Endothelial cell of umbilical vein (primary cell): Measurements from ENCODE around the gene C22orf42. TPM values are rescaled to one million over a fixed set of nuclear protein-coding genes. Genes with fewer than 3 reads are reported as not detected.
A peak's percentile ranks its signal among the peaks of the same experiment; 100 is the strongest.

Experiments used
- BruUV-seq: library from RNA; stranded (reverse); fragments of 400-500 nt; replicated peaks from 2 replicates; lab custom pipeline; 2021; lab: Mats Ljungman, UMichigan
- CTCF ChIA-PET: fragments of 300-600, 350-600 bp; sonication (Branson Sonifier 250); formaldehyde crosslinking; loops from one replicate; lab custom pipeline; 2021; ENCODE audit warnings: antibody characterized with exemption, inconsistent platforms; lab: Charles Lee
- POLR2A ChIA-PET: fragments of 300-600, 350-600 bp; sonication (Branson Sonifier 250); formaldehyde crosslinking; loops from one replicate; lab custom pipeline; 2021; ENCODE audit warnings: antibody characterized with exemption, inconsistent platforms; lab: Charles Lee
- DNase-seq: peaks from one replicate; pipeline ENCODE4 v3.0.0-alpha.2; 2011; ENCODE audit warnings: low read depth, low spot score
- FAIRE-seq: peaks from 2 replicates; lab custom pipeline; 2011; peaks lifted over from hg19 to GRCh38; lab: Jason Lieb, UNC
- H2AFZ ChIP-seq: 2 replicates; pipeline ENCODE4 v1.6.0; 2012; ENCODE audit warnings: low read depth, low read length, control low read depth, inconsistent platforms
- H3K27ac ChIP-seq: 2 replicates; pipeline ENCODE4 v1.5.1; 2011; ENCODE audit warnings: low read depth, mild to moderate bottlenecking, control low read depth, low read length, moderate library complexity; ENCODE audit not compliant: insufficient read depth
- H3K27me3 ChIP-seq, 2 experiments: 2 replicates each; pipeline versions ENCODE4 v1.6.0 to v1.6.1; 2011; ENCODE audit warnings: low read length in 2 of 2, mixed read lengths in 1 of 2; ENCODE audit not compliant: control insufficient read depth in 2 of 2, insufficient read depth in 2 of 2
- H3K36me3 ChIP-seq, 2 experiments: 2 replicates in 1 of 2; 3 replicates in 1 of 2; pipeline ENCODE4 v1.5.1; 2011; ENCODE audit warnings: low read length in 2 of 2, mild to moderate bottlenecking in 1 of 2, moderate library complexity in 1 of 2; ENCODE audit not compliant: control insufficient read depth in 2 of 2, insufficient read depth in 2 of 2; ENCODE audit errors: extremely low read depth in 1 of 2
- H3K4me1 ChIP-seq: 3 replicates; pipeline ENCODE4 v1.5.1; 2011; ENCODE audit warnings: mild to moderate bottlenecking, low read length; ENCODE audit not compliant: control insufficient read depth, insufficient read depth; ENCODE audit errors: extremely low read depth
- H3K4me2 ChIP-seq: 2 replicates; pipeline ENCODE4 v1.6.1; 2011; ENCODE audit warnings: low read length, control low read depth, mixed read lengths; ENCODE audit not compliant: insufficient read depth
- H3K4me3 ChIP-seq, 3 experiments: fragments of 200-600 bp in 1 of 3; sonication (generic), shearing (Covaris generic) in 1 of 3; replicated peaks in 1 of 3; 2 replicates each; pipeline ENCODE4 v1.5.1; 2011 to 2016; ENCODE audit warnings: control low read depth in 3 of 3, low read length in 3 of 3, mild to moderate bottlenecking in 2 of 3, inconsistent platforms in 1 of 3, low read depth in 1 of 3, moderate library complexity in 1 of 3; ENCODE audit not compliant: insufficient read depth in 1 of 3
- H3K79me2 ChIP-seq: 2 replicates; pipeline ENCODE4 v1.6.0; 2012; ENCODE audit warnings: low read length, inconsistent platforms; ENCODE audit not compliant: control insufficient read depth, insufficient read depth
- H3K9ac ChIP-seq: replicated peaks from 2 replicates; pipeline ENCODE3; 2011; ENCODE audit warnings: low read length, control low read depth; ENCODE audit not compliant: insufficient read depth; ENCODE audit errors: extremely low read depth
- H3K9me1 ChIP-seq: replicated peaks from 3 replicates; pipeline ENCODE4 v1.6.0; 2011; ENCODE audit warnings: mild to moderate bottlenecking, low read length; ENCODE audit not compliant: control insufficient read depth, insufficient read depth; ENCODE audit errors: extremely low read depth
- H3K9me3 ChIP-seq: replicated peaks from 2 replicates; pipeline ENCODE4 v1.5.1; 2012; ENCODE audit warnings: low read length, inconsistent platforms; ENCODE audit not compliant: control insufficient read depth, insufficient read depth
- H4K20me1 ChIP-seq: replicated peaks from 2 replicates; pipeline ENCODE3; 2011; ENCODE audit warnings: mild to moderate bottlenecking, low read length; ENCODE audit not compliant: control insufficient read depth, insufficient read depth; ENCODE audit errors: extremely low read depth
- CTCF ChIP-seq, 2 donors: IDR thresholded peaks; 1 replicate in 1 of 2; 2 replicates in 1 of 2; pipeline ENCODE4 v1.5.1; 2011; ENCODE audit warnings: low read length in 2 of 2, mild to moderate bottlenecking in 2 of 2, moderate library complexity in 2 of 2, control low read depth in 1 of 2, inconsistent platforms in 1 of 2, low read depth in 1 of 2; ENCODE audit not compliant: insufficient read depth in 1 of 2; ENCODE audit errors: extremely low read depth in 1 of 2
- EZH2 ChIP-seq: IDR thresholded peaks from 2 replicates; pipeline ENCODE4 v1.6.1; 2012; ENCODE audit warnings: borderline replicate concordance, low read depth, mild to moderate bottlenecking, moderate library complexity, low read length, inconsistent platforms; ENCODE audit not compliant: severe bottlenecking
- FOS ChIP-seq: IDR thresholded peaks from 2 replicates; pipeline ENCODE4 v1.6.1; 2011; ENCODE audit warnings: mild to moderate bottlenecking, low read length, moderate library complexity, borderline replicate concordance; ENCODE audit not compliant: insufficient read depth
- GATA2 ChIP-seq: IDR thresholded peaks from 2 replicates; pipeline ENCODE4 v1.7.0; 2011; ENCODE audit warnings: low read depth, mild to moderate bottlenecking, moderate library complexity, mixed read lengths, low read length; ENCODE audit not compliant: insufficient read length, insufficient read depth
- JUN ChIP-seq: IDR thresholded peaks from 2 replicates; pipeline ENCODE4 v1.6.1; 2011; ENCODE audit warnings: borderline replicate concordance, low read depth; ENCODE audit not compliant: insufficient read length, insufficient read depth
- MAX ChIP-seq: IDR thresholded peaks from 2 replicates; pipeline ENCODE4 v1.6.1; 2011; ENCODE audit not compliant: insufficient read depth, insufficient read length
- MYC ChIP-seq: IDR thresholded peaks from one replicate; pipeline ENCODE4 v1.6.1; 2011; ENCODE audit warnings: mild to moderate bottlenecking, low read depth, low read length
- POLR2A ChIP-seq: IDR thresholded peaks from 2 replicates; pipeline ENCODE4 v1.6.1; 2012; ENCODE audit warnings: low read depth, mild to moderate bottlenecking, control low read depth, low read length
- POLR2AphosphoS5 ChIP-seq: IDR thresholded peaks from 2 replicates; pipeline ENCODE4 v1.6.1; 2012; ENCODE audit warnings: low read depth, mild to moderate bottlenecking, control low read depth, low read length, moderate library complexity; ENCODE audit not compliant: insufficient read depth
- dilution Hi-C: fragments of 300-500 bp; cut with MboI; formaldehyde crosslinking; loops from one replicate; pipeline ENCODE4 v1.15.0; 2019; ENCODE audit warnings: low sequenced_read_pairs; ENCODE audit not compliant: extremely low pct_ligation_motif_present
- intact Hi-C: fragments of 100-400 bp; cut with micrococcal nuclease; formaldehyde crosslinking; loops from one replicate; pipeline ENCODE4 v1.10.0; 2022
- polyA plus RNA-seq, 4 experiments: library from polyadenylated mRNA; depleted of rRNA in 3 of 4; stranded (reverse) in 3 of 4; unstranded in 1 of 4; fragments of >200 nt; gene quantifications; 2 replicates each; pipeline versions ENCODE4 v1.2.1 to v1.2.3, GENCODE V29; 2011 to 2012; ENCODE audit warnings: missing spikeins in 1 of 4
- total RNA-seq: library from RNA; stranded (reverse); gene quantifications from 2 replicates; pipeline ENCODE4 v1.2.3, GENCODE V29; 2021

C22orf42 gene
- total and polyA plus RNA-seq, 2 donors (not counting 3 experiments of a cell fraction or from before 2014, with no cell fraction given) = not detected

- no TSS peak for BruUV-seq
- Histone ChIP-seq H3K9me1 (no peaks in the 10 kb centered on the region), H3K4me3 (no peak overlapping the region), H3K4me1 (no peaks in the 10 kb centered on the region), H3K79me2 (no peaks in the 10 kb centered on the region), H3K27ac (no peak overlapping the region), H3K9me3 (no peaks in the 10 kb centered on the region), H3K4me2 (no peak overlapping the region), H3K27me3 (no peaks in the 10 kb centered on the region), H2AFZ (no peak overlapping the region), H4K20me1 (no peaks in the 10 kb centered on the region), H3K36me3 (no peaks in the 10 kb centered on the region), H3K9ac (no peak overlapping the region)
- DNase-seq = no peak
- ChIA-PET CTCF (no interaction called here), POLR2A (no interaction called here)
- intact Hi-C loops (loop anchor here (2.0 kb wide), 1 partner anchor 124 kb away; no protein-coding TSS in a partner anchor), dilution Hi-C loops (no loop called here)
- no peak for FAIRE-seq
- no peak for TF ChIP-seq JUN
- no peak for TF ChIP-seq FOS
- TF ChIP-seq MYC = no peak
- no peak for TF ChIP-seq POLR2AphosphoS5
- TF ChIP-seq POLR2A = no peak
- TF ChIP-seq EZH2 = no peak
- peak; percentile 47 for TF ChIP-seq GATA2
- TF ChIP-seq MAX = no peak
- no peak for TF ChIP-seq CTCF (IDR thresholded peaks at IDR 0.05; ENCODE audit: extremely low read depth in 1 of 2, insufficient read depth in 1 of 2, low read depth in 1 of 2, low read length in 2 of 2)
Observed at GRCh38 chr22:32142600-32142999, 16.5 kb downstream of the C22orf42 start.
